PC-9 (cell line): ENCODE data around the gene POTEM.
"Not testable (repeated sequence)": the region's sequence is repeated elsewhere in the genome, so short reads cannot be mapped to it uniquely, and the experiment has no call there.

ENCODE experiments used
- CTCF ChIP-seq: fragments of 200-600 bp; sonication (generic); conservative IDR thresholded peaks from 2 replicates; pipeline ENCODE4 v1.6.1; 2017; ENCODE audit warnings: mixed run types, antibody characterized with exemption, mild to moderate bottlenecking, moderate library complexity
- EZH2 ChIP-seq: fragments of 200-600 bp; sonication (generic); IDR thresholded peaks from 2 replicates; pipeline ENCODE4 v1.8.0; 2017; ENCODE audit warnings: antibody characterized with exemption, low read depth

GRCh38 chr14:19011703-19012102 lies 44.5 kb downstream of the POTEM start:
- not testable (repeated sequence) for TF ChIP-seq EZH2, CTCF
